WTC11 (cell line): ENCODE results near the gene UBN1. TPM values are rescaled to one million over a fixed set of nuclear protein-coding genes. Genes with fewer than 3 reads are reported as not detected.

Experiments
- ATAC-seq: fragments of 200-7000 bp; cut with Tn5 transposase; 2 replicates; pipeline ENCODE4 v1.10.0; 2021; ENCODE audit warnings: mild to moderate bottlenecking, moderate library complexity
- CTCF ChIA-PET: fragments of 300-600 bp; sonication (Branson Sonifier 250); formaldehyde crosslinking; loops from one replicate; lab custom pipeline; 2021; ENCODE audit warnings: antibody characterized with exemption; lab: Charles Lee
- POLR2A ChIA-PET: fragments of 350-600 bp; sonication (Branson Sonifier 250); formaldehyde crosslinking; loops from one replicate; lab custom pipeline; 2021; ENCODE audit warnings: antibody characterized with exemption; lab: Charles Lee
- DNase-seq: peaks from one replicate; pipeline ENCODE4 v3.0.0; 2021; ENCODE audit warnings: low spot score
- H3K27ac Mint-ChIP-seq: 2 replicates; pipeline ENCODE4 v1.8.0; 2021; ENCODE audit warnings: mixed read lengths
- H3K27me3 Mint-ChIP-seq: 2 replicates; pipeline ENCODE4 v1.8.0; 2021; ENCODE audit warnings: low read depth, mild to moderate bottlenecking, moderate library complexity, mixed read lengths
- H3K36me3 Mint-ChIP-seq: 2 replicates; pipeline ENCODE4 v1.8.0; 2021; ENCODE audit warnings: mixed read lengths
- H3K4me1 Mint-ChIP-seq: 2 replicates; pipeline ENCODE4 v1.8.0; 2022; ENCODE audit warnings: mixed read lengths
- H3K4me3 Mint-ChIP-seq: 2 replicates; pipeline ENCODE4 v1.8.0; 2021; ENCODE audit warnings: mild to moderate bottlenecking, moderate library complexity, mixed read lengths
- H3K9me3 Mint-ChIP-seq: 2 replicates; pipeline ENCODE4 v1.8.0; 2021; ENCODE audit warnings: mixed read lengths
- CREB1 ChIP-seq: sonication (generic); formaldehyde crosslinking; IDR thresholded peaks from 2 replicates; pipeline ENCODE4 v1.8.0; 2023; ENCODE audit warnings: mild to moderate bottlenecking, missing genetic modification reagents
- E2F4 ChIP-seq: sonication (generic); formaldehyde crosslinking; IDR thresholded peaks from 2 replicates; pipeline ENCODE4 v1.8.1; 2022; ENCODE audit warnings: low read depth, mild to moderate bottlenecking, moderate library complexity, missing genetic modification reagents, borderline replicate concordance
- ELF4 ChIP-seq: sonication (generic); formaldehyde crosslinking; IDR thresholded peaks from 2 replicates; pipeline ENCODE4 v1.8.1; 2022; ENCODE audit warnings: low read depth, mild to moderate bottlenecking, moderate library complexity, missing genetic modification reagents
- FOXP1 ChIP-seq: sonication (generic); formaldehyde crosslinking; IDR thresholded peaks from 2 replicates; pipeline ENCODE4 v1.8.0; 2022; ENCODE audit warnings: missing genetic modification reagents, mild to moderate bottlenecking, moderate library complexity, borderline replicate concordance
- FOXP4 ChIP-seq: sonication (generic); formaldehyde crosslinking; IDR thresholded peaks from 2 replicates; pipeline ENCODE4 v1.8.0; 2022; ENCODE audit warnings: mild to moderate bottlenecking, missing genetic modification reagents
- HMGA2 ChIP-seq: fragments of 250-450 bp; sonication (Bioruptor Pico); IDR thresholded peaks from 2 replicates; pipeline ENCODE4 v1.4.0; 2021; ENCODE audit warnings: mild to moderate bottlenecking, moderate library complexity
- KAT7 ChIP-seq: sonication (generic); formaldehyde crosslinking; IDR thresholded peaks from 2 replicates; pipeline ENCODE4 v1.8.1; 2023; ENCODE audit warnings: missing genetic modification reagents, mild to moderate bottlenecking, borderline replicate concordance
- MAX ChIP-seq: sonication (generic); formaldehyde crosslinking; IDR thresholded peaks from 2 replicates; pipeline ENCODE4 v1.8.0; 2022; ENCODE audit warnings: mild to moderate bottlenecking, missing genetic modification reagents
- MYBL2 ChIP-seq: sonication (generic); formaldehyde crosslinking; IDR thresholded peaks from 2 replicates; pipeline ENCODE4 v1.8.1; 2023; ENCODE audit warnings: mild to moderate bottlenecking, moderate library complexity, missing genetic modification reagents
- NFATC4 ChIP-seq: fragments of 250-450 bp; sonication (Bioruptor Pico); IDR thresholded peaks from 2 replicates; pipeline ENCODE4 v1.9.0; 2021; ENCODE audit warnings: mild to moderate bottlenecking
- NFYB ChIP-seq: sonication (generic); formaldehyde crosslinking; conservative IDR thresholded peaks from 2 replicates; pipeline ENCODE4 v1.8.0; 2022; ENCODE audit warnings: low read depth, missing genetic modification reagents
- PREB ChIP-seq: sonication (generic); formaldehyde crosslinking; IDR thresholded peaks from 2 replicates; pipeline ENCODE4 v1.8.1; 2022; ENCODE audit warnings: mild to moderate bottlenecking, missing genetic modification reagents, moderate library complexity, borderline replicate concordance
- RELA ChIP-seq: sonication (generic); formaldehyde crosslinking; IDR thresholded peaks from 2 replicates; pipeline ENCODE4 v1.8.1; 2022; ENCODE audit warnings: missing genetic modification reagents, mild to moderate bottlenecking, borderline replicate concordance
- TCF7 ChIP-seq: sonication (generic); formaldehyde crosslinking; IDR thresholded peaks from 2 replicates; pipeline ENCODE4 v1.8.0; 2022; ENCODE audit warnings: mild to moderate bottlenecking, low read depth, missing genetic modification reagents, moderate library complexity
- TP53 ChIP-seq: sonication (generic); formaldehyde crosslinking; IDR thresholded peaks from 2 replicates; pipeline ENCODE4 v1.8.1; 2023; ENCODE audit warnings: mild to moderate bottlenecking, missing genetic modification reagents
- USF1 ChIP-seq: sonication (generic); formaldehyde crosslinking; IDR thresholded peaks from 2 replicates; pipeline ENCODE4 v1.8.0; 2022; ENCODE audit warnings: mild to moderate bottlenecking, missing genetic modification reagents
- ZNF121 ChIP-seq: sonication (generic); formaldehyde crosslinking; IDR thresholded peaks from 2 replicates; pipeline ENCODE4 v1.8.0; 2023; ENCODE audit warnings: missing genetic modification reagents
- ZNF138 ChIP-seq: sonication (generic); formaldehyde crosslinking; conservative IDR thresholded peaks from 2 replicates; pipeline ENCODE4 v1.8.1; 2022; ENCODE audit warnings: mild to moderate bottlenecking, moderate library complexity, missing genetic modification reagents
- ZNF423 ChIP-seq: fragments of 250-450 bp; sonication (Bioruptor Pico); IDR thresholded peaks from 2 replicates; pipeline ENCODE4 v2.1.2; 2022; ENCODE audit warnings: mild to moderate bottlenecking, moderate library complexity
- ZNF425 ChIP-seq: fragments of 250-450 bp; sonication (Bioruptor Pico); conservative IDR thresholded peaks from 2 replicates; pipeline ENCODE4 v1.9.0; 2021; ENCODE audit warnings: mild to moderate bottlenecking
- ZNF671 ChIP-seq: fragments of 250-450 bp; sonication (Bioruptor Pico); IDR thresholded peaks from 2 replicates; pipeline ENCODE4 v1.8.0; 2021; ENCODE audit warnings: mild to moderate bottlenecking
- total RNA-seq: library from RNA; stranded (reverse); gene quantifications from 3 replicates; pipeline ENCODE4 v1.2.3, GENCODE V29; 2021

Gene UBN1
- total RNA-seq, 1 experiment from 2014 or later, result 38.5 TPM

GRCh38 chr16:4892361-4893102, 45.3 kb downstream of the UBN1 start (continued):
- TF ChIP-seq KAT7 (CRISPR knock-in tag), result no peak
- no peak for TF ChIP-seq FOXP4 (CRISPR knock-in tag)
- TF ChIP-seq RELA (CRISPR knock-in tag), result no peak
- no peak for TF ChIP-seq HMGA2 (CRISPR knock-in tag)
- no peak for TF ChIP-seq ZNF423
- TF ChIP-seq PREB (CRISPR knock-in tag), result no peak
- TF ChIP-seq TP53 (CRISPR knock-in tag), result no peak
- no peak for TF ChIP-seq ZNF671 (CRISPR knock-in tag)
- no peak for TF ChIP-seq E2F4 (CRISPR knock-in tag)

- H3K4me3 Mint-ChIP-seq, result no peak overlapping the region
- DNase-seq (no peak), ATAC-seq (no peak)
- POLR2A ChIA-PET, result no interaction called here
- CTCF ChIA-PET, result no interaction called here
- no peak overlapping the region for H3K27ac Mint-ChIP-seq
- peaks cover 2% of the 10 kb centered on the region for H3K9me3 Mint-ChIP-seq
- peaks cover 27% of the 10 kb centered on the region for H3K36me3 Mint-ChIP-seq
- H3K4me1 Mint-ChIP-seq, result no peaks in the 10 kb centered on the region
- H3K27me3 Mint-ChIP-seq, result no peaks in the 10 kb centered on the region
- no peak for TF ChIP-seq ELF4 (CRISPR knock-in tag)
- TF ChIP-seq ZNF121, result 0 out of 2 replicates have a peak, but pooled peaks have one; percentile 26
Measured at GRCh38 chr16:4893103-4893862, 46.0 kb downstream of the UBN1 start.

GRCh38 chr16:4894276-4895150, 47.2 kb downstream of the UBN1 start:
- DNase-seq, result no peak
- Mint-ChIP-seq H3K4me3 (no peak overlapping the region), H3K36me3 (peaks cover 28% of the 10 kb centered on the region), H3K27ac (no peak overlapping the region), H3K4me1 (no peaks in the 10 kb centered on the region), H3K27me3 (no peaks in the 10 kb centered on the region), H3K9me3 (peaks cover 6% of the 10 kb centered on the region)
- ChIA-PET POLR2A (no interaction called here), CTCF (interaction anchor here (1.2 to 1.5 kb wide), 2 partner anchors 62 to 64 kb away, joined by 3 to 4 read pairs; partner anchors contain the start of gene SEC14L5)
- peak; percentile 71 for ATAC-seq
- no peak for TF ChIP-seq MAX (CRISPR knock-in tag)
- no peak for TF ChIP-seq MYBL2 (CRISPR knock-in tag)
- TF ChIP-seq ZNF425 (CRISPR knock-in tag), result no peak
- TF ChIP-seq NFYB (CRISPR knock-in tag), result peak; percentile 78
- TF ChIP-seq ZNF138 (CRISPR knock-in tag), result no peak
- TF ChIP-seq USF1 (CRISPR knock-in tag), result peak; percentile 83
- TF ChIP-seq CREB1 (CRISPR knock-in tag), result no peak
- TF ChIP-seq TCF7, result no peak
- no peak for TF ChIP-seq NFATC4 (CRISPR knock-in tag)
- TF ChIP-seq FOXP1 (CRISPR knock-in tag), result no peak
